GM12878 (cell line): ENCODE results near the gene RAD51B.

Experiments
- E2F4 ChIP-seq: IDR thresholded peaks from 2 replicates; pipeline ENCODE4 v1.6.1; 2012; ENCODE audit warnings: low read depth, low read length, improper control_type of control experiment
- EED ChIP-seq: sonication (generic); IDR thresholded peaks from 2 replicates; pipeline ENCODE4 v1.6.1; 2016; ENCODE audit warnings: antibody characterized with exemption, low read depth
- EZH2 ChIP-seq: IDR thresholded peaks from 2 replicates; pipeline ENCODE4 v1.6.1; 2012; ENCODE audit warnings: low read depth, mild to moderate bottlenecking, control low read depth, inconsistent platforms, low read length, borderline replicate concordance; ENCODE audit not compliant: control insufficient read depth
- GABPA ChIP-seq: IDR thresholded peaks from 2 replicates; pipeline ENCODE4 v1.6.1; 2014; ENCODE audit warnings: antibody characterized with exemption, low read depth, mild to moderate bottlenecking, inconsistent platforms
- POLR2A ChIP-seq: IDR thresholded peaks from 2 replicates; pipeline ENCODE4 v1.6.1; 2011; ENCODE audit warnings: low read depth, mild to moderate bottlenecking, low read length
- REST ChIP-seq: IDR thresholded peaks from 2 replicates; pipeline ENCODE4 v1.6.1; 2012; ENCODE audit warnings: mild to moderate bottlenecking, low read depth, low read length
- SMAD1 ChIP-seq: fragments of 450-650 bp; IDR thresholded peaks from 2 replicates; pipeline ENCODE4 v1.6.1; 2018; ENCODE audit warnings: mild to moderate bottlenecking, low read depth; ENCODE audit not compliant: partially characterized antibody
- ZNF274 ChIP-seq: IDR thresholded peaks from one replicate; pipeline ENCODE4 v1.8.0; 2011; ENCODE audit not compliant: insufficient read length, insufficient read depth

- TF ChIP-seq SMAD1 (no peak), EED (no peak), REST (no peak), POLR2A (no peak), E2F4 (no peak), GABPA (no peak), EZH2 (no peak), ZNF274 (no peak)
Observed at GRCh38 chr14:68695856-68696255, 876.3 kb downstream of the RAD51B start.
